Peyer's patch (tissue), 4 donors: ENCODE results near the gene TNRC6B.

ENCODE experiments used
- CTCF ChIP-seq, 6 experiments: fragments of 450-650 bp in 4 of 6; fragments of 200-600 bp in 2 of 6; sonication (generic) in 1 of 6; IDR thresholded peaks; one replicate each; pipeline ENCODE4 v1.5.1; 2017 to 2019; ENCODE audit warnings: antibody characterized with exemption in 6 of 6, mild to moderate bottlenecking in 3 of 6, moderate library complexity in 1 of 6
- POLR2A ChIP-seq, 2 donors: fragments of 450-650 bp; IDR thresholded peaks; one replicate each; pipeline ENCODE4 v1.5.1; 2017; ENCODE audit warnings: antibody characterized with exemption in 2 of 2, mild to moderate bottlenecking in 2 of 2, moderate library complexity in 2 of 2

GRCh38 chr22:40334899-40335298 is 157.2 kb downstream of the TNRC6B start:
- TF ChIP-seq CTCF (IDR thresholded peaks at IDR 0.05) (no peak), POLR2A (IDR thresholded peaks at IDR 0.05) (no peak)
